Measurements from ENCODE around the gene MYB.

Gene MYB

DNA sequence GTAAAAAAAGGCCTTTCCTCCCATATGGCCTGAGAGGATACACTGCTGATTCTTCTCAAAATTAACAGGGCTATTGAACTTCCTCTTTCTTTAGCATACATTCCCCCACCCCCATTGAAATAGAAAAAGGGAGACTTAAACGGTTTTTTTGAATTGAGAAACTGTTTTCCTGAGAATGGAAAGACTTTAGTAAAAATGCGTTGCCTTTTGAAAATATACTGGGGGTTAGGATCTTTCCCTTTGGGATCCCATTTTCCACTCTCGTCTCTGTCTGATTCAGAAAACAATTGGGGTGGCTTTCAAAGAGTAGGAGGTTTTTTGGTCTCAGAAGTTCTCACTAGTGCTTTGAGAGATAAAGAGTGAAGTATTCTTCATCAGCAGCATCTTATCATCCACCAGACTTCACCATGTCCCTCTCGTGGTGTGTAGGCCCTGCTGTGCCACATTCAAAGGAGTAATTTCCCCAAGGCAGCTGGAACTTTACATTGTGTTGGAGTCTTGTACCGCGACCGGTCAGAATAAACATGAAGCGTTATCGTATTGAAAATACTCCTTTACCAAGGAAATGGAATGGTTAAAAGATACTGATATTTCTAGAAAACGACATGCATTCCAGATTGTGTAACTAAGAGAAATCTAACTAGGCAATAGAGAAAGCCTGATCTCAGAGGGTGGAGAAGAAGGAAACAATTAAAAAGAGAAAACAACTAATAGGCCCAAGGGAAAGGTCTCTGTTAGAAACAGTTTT lies 10.6 kb downstream of the MYB start:
- no peak for DNase-seq

- DNase-seq: no peak
Measured at GRCh38 chr6:135192256-135193174, 11.4 kb downstream of the MYB start.

DNA sequence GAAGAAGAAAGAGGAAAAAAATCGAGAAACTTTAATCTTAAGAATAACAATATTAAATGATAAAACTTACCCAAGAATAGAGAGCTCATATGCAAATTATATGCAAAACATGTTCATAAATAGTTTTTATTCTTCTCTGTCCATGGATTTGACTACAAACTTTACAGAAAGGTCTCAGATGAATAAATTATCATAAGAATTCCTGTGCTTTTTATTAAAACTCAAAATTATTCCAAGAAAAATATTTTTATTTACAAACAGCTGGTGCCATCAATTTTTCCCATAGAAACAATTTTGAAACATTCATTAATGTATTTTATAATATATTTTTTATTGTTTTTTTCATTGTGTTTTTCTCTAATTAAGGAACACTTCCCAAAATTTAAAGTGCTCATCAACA lies 12.1 kb downstream of the MYB start:
- no peak for DNase-seq

- no peak for DNase-seq
Measured at GRCh38 chr6:135195041-135195440, 13.9 kb downstream of the MYB start.

DNA sequence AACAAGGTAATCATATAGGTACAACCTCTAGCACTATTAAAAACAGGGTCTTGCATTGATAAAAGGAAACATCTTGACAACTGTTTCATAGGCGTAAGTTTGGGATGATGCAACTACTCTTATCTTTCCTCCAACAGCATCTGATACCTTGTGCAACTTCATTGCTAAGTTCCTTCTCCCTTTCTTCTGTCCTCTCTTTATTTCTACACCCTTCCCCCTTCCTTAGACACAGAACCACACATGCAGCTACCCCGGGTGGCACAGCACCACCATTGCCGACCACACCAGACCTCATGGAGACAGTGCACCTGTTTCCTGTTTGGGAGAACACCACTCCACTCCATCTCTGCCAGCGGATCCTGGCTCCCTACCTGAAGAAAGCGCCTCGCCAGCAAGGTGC lies 14.4 kb downstream of the MYB start:
- DNase-seq: no peak

- no peak for DNase-seq
Measured at GRCh38 chr6:135196739-135197510, 15.8 kb downstream of the MYB start.

DNA sequence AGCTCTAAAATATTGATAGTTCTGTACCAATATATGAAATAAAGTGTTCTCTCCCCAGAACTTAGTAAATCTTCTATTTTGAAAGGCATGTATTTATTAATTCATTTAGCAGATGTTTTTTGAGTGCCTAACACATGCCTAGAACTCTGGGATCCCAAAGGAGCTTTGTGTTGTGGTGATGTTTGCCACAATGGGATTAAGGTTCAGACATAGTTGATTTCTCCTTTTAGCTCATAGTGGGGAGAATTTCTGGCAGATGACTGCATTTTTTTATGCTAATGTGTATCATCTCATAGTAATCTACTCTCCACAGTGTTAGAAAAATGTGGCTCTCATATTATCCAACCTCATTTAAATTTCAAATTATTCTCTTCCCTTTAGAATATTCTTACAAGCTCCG lies 21.7 kb downstream of the MYB start:
- no peak for DNase-seq

DNA sequence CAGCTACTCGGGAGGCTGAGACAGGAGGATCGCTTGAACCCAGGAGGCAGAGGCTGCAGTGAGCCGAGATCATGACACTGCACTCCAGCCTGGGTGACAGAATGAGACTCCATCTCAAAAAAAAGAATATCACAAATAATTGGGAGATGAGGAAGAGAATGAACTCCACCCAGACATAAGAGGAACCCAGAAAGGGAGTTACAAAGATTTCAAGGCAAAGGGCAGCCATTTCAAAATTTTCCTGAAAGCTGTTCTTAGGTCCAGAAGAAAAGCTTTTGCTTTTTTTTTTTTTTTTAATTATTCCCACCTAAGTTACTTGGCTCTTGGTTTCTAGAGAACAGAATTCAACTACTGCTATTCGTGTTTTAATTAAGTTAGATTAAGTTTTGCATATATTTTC lies 23.8 kb downstream of the MYB start:
- no peak for DNase-seq

DNA sequence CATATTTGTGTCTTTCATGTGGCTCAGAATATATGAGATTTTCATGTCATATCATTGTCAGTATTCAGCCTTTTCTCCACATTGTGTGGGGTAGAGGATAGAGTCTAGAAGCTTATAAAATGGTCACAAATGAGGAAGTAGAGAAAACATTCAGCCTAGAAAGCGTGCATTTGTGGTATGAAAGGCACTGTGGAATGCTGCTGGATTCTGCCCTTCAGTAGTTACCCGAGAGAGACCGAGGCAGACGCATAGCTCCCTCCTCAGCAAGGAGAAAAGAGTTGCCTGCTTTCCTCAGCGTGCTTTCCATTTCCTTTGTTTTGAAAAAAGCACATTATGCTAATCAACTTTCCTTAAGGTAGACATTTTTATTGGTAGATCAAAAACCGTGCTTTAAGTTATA lies 28.7 kb downstream of the MYB start:
- no peak for DNase-seq

DNA sequence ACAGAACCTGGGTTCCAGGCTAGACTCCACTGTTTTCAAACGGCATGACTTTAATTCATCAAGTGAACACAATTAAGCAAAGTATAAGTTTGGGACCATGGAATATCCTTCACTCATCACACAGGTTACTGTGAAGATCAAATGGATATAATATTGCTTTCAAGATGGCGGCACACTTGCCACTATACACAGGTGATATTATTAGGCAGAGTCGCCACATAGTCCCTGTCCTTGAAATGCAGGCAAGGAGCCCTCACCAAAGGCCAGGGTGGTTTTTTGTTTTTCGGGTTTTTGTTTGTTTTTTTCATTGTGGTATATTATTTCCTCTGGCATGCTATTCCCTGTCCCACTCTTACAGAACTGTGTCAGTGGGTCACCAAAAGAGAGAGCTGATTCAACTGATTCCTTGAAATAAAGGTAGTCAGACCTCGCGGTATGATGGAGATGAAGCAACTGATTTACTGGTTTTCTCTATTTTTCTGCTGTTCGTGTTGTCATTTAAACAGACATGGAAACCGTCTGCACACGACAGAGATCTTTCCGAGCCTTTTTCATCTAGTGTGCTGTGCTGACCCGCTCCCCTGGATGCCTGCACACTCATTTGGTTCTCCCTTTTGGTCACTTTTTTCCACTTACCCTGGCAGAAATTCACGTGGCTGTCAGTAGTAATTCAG lies 29.7 kb downstream of the MYB start:
- DNase-seq: no peak

DNA sequence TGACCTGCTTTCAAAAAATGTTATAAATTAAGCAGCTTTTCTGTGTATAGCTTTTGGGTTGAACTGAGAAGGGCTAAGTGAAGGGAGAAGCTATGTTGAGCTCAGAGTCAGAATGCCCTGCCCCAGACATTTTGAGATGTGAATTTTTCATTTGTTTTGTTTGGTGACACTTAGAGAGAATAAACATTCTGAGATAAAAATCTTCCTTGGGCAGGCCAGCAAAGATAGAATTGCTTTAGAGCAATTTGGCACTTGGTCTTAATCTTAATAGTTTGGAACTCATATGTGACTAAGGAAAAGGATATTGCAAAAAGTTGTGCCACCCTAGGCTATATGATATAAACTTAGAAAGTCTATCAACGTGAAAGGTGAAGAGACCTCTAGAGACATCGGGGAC lies 30.2 kb downstream of the MYB start:
- DNase-seq: no peak

GRCh38 chr6:135212020-135212806 lies 31.1 kb downstream of the MYB start:
- DNase-seq: no peak

DNA sequence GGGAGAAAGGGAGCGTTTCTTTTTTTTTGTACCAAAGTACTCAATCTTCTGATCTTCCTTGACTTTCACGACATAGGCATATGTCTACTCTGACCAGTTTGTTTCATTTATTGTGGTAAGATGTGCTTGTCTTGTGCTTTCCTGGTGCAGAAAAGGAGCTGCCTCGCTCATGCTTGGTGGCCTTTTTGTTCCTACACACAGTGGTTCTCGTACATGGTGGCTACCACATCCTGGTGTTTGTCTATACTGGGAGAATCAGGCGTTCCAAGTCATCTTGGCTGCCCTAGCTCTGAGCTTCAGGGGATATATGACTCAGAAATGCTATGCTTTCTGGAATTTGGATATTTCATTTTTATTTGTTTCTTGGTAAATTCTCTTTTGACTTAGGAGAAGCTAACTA lies 31.8 kb downstream of the MYB start:
- no peak for DNase-seq

DNA sequence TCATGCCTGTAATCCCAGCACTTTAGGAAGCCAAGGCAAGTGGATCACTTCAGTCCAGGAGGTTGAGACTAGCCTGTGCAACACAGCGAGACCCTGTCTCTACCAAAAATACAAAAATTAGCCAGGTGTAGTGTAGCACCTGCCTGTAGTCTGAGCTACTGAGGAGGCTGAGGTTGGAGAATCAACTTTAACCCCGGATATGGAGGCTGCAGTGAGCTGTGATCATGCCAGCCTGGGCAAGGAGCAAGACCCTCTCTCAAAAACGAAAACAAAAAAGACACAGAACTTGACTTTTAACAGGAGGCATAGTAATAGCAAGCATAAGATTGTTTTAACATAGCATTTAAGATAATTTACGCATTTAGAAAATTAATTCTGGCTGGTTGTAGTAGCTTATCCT lies 32.5 kb downstream of the MYB start:
- DNase-seq: no peak

GRCh38 chr6:135215160-135215559 lies 34.1 kb downstream of the MYB start:
- no peak for DNase-seq

DNA sequence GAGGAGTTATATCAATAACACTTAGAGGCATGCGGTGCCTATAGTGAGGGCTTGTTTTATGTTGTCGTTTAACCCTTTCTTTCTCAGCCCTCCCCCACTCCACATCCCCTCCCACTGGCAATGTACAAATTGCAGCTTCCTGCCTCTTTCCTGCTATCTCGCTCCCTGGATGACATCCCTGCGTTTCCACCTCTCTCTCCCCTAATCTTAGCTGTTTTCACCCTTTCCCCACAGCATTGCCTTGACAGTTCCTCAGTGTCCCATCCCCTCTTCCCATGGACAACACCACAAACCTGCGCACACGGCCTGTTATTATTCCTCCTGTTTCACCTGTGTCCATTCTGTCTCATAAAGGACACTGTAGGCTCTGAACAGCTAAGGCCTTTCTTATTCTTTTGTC lies 34.5 kb downstream of the MYB start:
- DNase-seq: no peak

DNA sequence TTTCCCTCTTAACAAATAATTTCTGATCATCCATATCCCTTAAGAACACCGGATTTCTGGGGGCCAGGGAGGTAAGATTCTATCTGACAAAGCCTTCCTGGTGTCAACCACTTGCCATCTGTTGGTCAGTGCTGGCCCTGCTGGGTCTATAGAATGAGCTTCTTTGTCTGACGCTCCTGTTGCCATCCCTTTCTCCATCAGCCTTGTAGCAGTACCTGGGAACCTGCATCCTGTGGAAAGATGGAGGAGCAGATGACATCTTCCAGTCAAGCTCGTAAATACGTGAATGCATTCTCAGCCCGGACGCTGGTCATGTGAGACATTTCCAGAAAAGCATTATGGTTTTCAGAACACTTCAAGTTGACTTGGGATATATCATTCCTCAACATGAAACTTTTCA lies 36.6 kb downstream of the MYB start:
- DNase-seq: no peak

- no peak for DNase-seq
Measured at GRCh38 chr6:135219346-135219745, 38.2 kb downstream of the MYB start.

DNA sequence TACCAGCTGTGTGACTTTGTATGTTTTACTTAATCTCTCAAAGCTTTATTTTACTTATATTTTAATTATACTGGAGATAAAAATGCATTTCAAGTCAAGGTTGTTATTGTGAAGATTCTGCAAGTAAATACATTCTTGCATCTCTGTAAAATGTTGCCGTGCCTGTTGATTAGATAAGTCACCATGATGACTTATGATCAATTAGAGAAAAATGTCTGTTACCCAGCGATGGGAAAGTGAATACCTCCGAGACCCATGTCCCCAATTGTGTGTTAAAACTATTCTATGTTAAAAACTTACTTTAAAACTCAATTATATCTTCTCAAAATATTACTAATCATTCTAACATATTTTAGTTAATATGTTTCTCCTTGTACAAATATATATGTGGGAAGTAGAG lies 39.9 kb downstream of the MYB start:
- DNase-seq: no peak

DNA sequence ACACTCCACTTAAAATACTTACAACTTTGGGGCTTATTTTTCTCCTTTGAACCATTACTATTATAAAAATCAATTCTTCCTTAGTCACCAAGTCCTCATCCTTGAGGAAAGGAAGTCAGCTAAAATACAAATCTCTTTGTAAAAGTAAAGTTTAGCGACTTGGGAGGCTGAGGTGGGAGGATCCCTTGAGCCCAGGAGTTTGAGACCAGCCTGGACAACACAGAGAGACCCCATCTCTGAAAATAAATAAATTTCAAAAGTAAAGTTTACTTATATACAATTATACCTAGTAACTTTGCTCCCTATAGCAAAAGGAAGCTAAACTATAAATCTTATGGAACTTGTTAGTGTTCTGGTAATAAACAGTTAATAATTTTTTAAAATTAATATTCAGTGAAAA lies 40.4 kb downstream of the MYB start:
- DNase-seq: no peak

- DNase-seq: no peak
Measured at GRCh38 chr6:135222623-135223022, 41.5 kb downstream of the MYB start.

DNA sequence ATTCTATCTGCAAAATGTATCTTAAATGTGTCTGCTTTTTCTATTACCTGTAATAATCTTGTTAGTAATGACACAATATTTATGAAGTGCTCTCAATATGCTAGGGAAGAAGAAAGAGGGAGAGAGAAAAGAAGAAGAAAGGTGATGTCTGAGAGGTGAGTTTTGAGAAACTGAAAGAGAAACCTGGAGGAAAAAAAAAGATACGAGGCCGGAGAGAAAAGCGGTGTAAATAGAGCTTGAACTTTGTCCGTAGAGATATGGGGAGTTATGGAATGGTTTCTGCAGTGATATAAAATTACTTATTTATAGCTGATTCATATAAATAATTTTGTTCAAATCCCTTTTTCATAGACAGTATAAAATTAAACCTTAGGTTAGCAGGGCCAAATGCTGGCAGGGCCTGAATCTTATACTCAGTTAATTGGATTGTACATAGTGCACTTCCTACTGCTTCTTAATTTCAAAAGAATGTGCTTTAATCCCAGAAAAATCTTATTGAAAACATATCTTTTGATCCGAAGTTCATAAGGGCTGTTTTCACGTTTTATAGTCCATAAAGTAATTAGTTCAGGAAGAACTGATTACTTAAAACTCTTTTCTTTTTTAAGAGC lies 43.0 kb downstream of the MYB start:
- DNase-seq: no peak
